Neuron (in vitro differentiated cells): ENCODE results near the gene GNAS.

Experiments
- H2AFZ ChIP-seq: one replicate; pipeline ENCODE4 v1.6.1; 2013; ENCODE audit warnings: low read depth, mild to moderate bottlenecking, inconsistent platforms, low read length, moderate library complexity
- H3K27me3 ChIP-seq: one replicate; pipeline ENCODE4 v1.6.1; 2013; ENCODE audit warnings: low read length; ENCODE audit not compliant: insufficient read depth
- H3K36me3 ChIP-seq: one replicate; pipeline ENCODE4 v1.6.1; 2013; ENCODE audit warnings: low read length; ENCODE audit not compliant: insufficient read depth
- H3K4me1 ChIP-seq: one replicate; pipeline ENCODE4 v1.6.1; 2013; ENCODE audit warnings: low read length; ENCODE audit not compliant: insufficient read depth
- H3K4me3 ChIP-seq: 2 replicates; pipeline ENCODE4 v1.5.1; 2013; ENCODE audit warnings: mild to moderate bottlenecking, low read length, moderate library complexity
- H3K9me3 ChIP-seq: one replicate; pipeline ENCODE4 v1.6.1; 2013; ENCODE audit warnings: low read length

GNAS gene

DNA sequence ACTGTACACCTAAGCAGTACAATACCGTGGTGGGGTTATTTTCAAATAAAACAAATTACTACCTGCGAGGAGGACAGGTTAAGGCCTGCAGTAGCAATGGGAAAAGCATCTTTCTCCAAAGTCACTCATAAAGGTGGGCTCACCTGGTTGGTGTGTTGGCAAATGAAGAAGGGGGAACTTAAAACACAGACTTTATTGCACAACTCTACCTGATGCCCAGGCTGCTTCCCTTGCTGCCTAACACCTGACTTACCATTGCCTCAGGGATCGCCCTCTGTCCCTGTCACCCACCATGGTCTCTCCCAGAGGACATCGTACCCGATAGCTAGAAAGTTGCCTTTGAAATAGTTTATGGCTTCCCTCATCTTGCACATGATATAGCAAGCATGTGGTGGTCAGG is 53.6 kb downstream of the GNAS start:
- H2AFZ ChIP-seq: no peak overlapping the region
- H3K4me1 ChIP-seq: peaks cover 22% of the 10 kb centered on the region
- H3K9me3 ChIP-seq: peaks cover 2% of the 10 kb centered on the region
- peaks cover 80% of the 10 kb centered on the region for H3K36me3 ChIP-seq
- H3K27me3 ChIP-seq: no peaks in the 10 kb centered on the region
- H3K4me3 ChIP-seq: no peak overlapping the region

- peaks cover 88% of the 10 kb centered on the region for H3K36me3 ChIP-seq
- H3K27me3 ChIP-seq: no peaks in the 10 kb centered on the region
- peaks cover 15% of the 10 kb centered on the region for H3K4me1 ChIP-seq
- no peak overlapping the region for H3K4me3 ChIP-seq
- H3K9me3 ChIP-seq: peaks cover 2% of the 10 kb centered on the region
- H2AFZ ChIP-seq: no peak overlapping the region
These were observed 54.4 kb downstream of the GNAS start for GRCh38 chr20:58906894-58907293.

DNA sequence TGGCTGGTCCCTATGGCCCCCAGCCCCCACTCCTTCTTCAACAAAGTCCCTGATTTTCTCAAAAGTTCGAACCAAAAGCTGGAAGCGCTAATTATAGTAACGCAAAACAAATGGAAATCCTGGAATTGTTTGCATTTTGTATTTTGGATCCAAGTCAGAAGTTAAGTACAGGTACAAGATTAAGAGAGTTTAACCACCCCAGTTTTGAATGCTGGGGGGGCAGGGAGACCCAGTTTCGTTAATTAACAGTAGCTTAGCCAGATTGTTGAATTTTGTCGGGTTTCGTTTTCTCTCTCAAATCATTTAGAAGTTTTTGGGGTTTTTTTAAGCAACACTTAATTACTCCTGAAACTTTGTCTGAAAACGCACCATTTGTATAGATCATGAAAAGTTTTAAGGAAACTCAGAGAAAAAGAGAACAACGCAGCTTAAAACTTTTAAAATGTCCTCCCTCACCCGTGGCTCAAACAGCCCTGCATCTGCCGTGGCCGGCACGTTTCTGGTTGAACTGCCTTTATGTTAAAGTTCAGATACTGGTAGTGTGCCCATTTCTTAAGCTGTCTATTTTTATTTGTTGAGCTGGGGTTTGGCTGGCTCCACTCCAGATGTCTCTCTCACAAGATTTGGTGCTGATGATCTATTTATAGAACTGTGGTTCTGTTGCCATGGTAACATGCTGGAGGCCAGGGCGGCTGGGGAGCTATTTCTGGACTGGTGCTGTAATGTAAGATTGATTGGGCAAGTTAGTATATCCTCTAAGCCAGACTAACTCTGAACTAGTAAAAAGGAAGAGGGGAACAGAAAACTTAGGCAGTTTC is 55.0 kb downstream of the GNAS start:
- peaks cover 88% of the 10 kb centered on the region for H3K36me3 ChIP-seq
- peaks cover 12% of the 10 kb centered on the region for H3K4me1 ChIP-seq
- H3K9me3 ChIP-seq: peaks cover 2% of the 10 kb centered on the region
- H3K27me3 ChIP-seq: no peaks in the 10 kb centered on the region
- H2AFZ ChIP-seq: no peak overlapping the region
- H3K4me3 ChIP-seq: no peak overlapping the region

DNA sequence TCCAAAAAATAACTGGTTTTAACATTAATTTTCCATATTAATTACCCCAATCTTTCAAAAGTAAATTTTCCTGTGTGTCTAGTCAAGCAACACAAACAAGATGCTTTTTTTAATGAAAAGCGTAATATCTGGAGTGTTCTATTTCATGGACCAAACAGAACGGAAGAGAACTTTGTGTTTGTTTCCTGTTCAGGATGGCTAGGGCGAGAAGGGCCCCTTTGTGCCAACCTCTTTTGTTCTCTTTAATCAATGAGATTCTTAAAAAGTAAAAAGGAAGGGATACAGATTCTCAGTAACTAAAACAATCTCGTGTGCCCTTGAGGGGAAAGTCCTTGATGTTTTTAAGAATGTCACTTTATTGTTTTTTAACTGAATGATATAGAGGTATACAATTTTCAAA is 55.7 kb downstream of the GNAS start:
- H3K4me3 ChIP-seq: no peak overlapping the region
- H3K36me3 ChIP-seq: peaks cover 85% of the 10 kb centered on the region

GRCh38 chr20:58908941-58909340 is 56.4 kb downstream of the GNAS start:
- H3K36me3 ChIP-seq: peaks cover 78% of the 10 kb centered on the region
- H3K4me1 ChIP-seq: peaks cover 12% of the 10 kb centered on the region
- H3K27me3 ChIP-seq: no peaks in the 10 kb centered on the region
- no peak overlapping the region for H2AFZ ChIP-seq
- no peak overlapping the region for H3K4me3 ChIP-seq
- H3K9me3 ChIP-seq: peaks cover 2% of the 10 kb centered on the region

More for the DNA sequence above, 55.7 kb downstream of the GNAS start:
- Histone ChIP-seq H3K4me1 (peaks cover 12% of the 10 kb centered on the region), H3K9me3 (peaks cover 2% of the 10 kb centered on the region), H3K27me3 (no peaks in the 10 kb centered on the region), H2AFZ (no peak overlapping the region)

- peaks cover 12% of the 10 kb centered on the region for H3K4me1 ChIP-seq
- no peaks in the 10 kb centered on the region for H3K27me3 ChIP-seq
- no peak overlapping the region for H3K4me3 ChIP-seq
- H3K36me3 ChIP-seq: peaks cover 71% of the 10 kb centered on the region
- no peak overlapping the region for H2AFZ ChIP-seq
- H3K9me3 ChIP-seq: peaks cover 2% of the 10 kb centered on the region
These were observed 57.1 kb downstream of the GNAS start for GRCh38 chr20:58909585-58909984.

DNA sequence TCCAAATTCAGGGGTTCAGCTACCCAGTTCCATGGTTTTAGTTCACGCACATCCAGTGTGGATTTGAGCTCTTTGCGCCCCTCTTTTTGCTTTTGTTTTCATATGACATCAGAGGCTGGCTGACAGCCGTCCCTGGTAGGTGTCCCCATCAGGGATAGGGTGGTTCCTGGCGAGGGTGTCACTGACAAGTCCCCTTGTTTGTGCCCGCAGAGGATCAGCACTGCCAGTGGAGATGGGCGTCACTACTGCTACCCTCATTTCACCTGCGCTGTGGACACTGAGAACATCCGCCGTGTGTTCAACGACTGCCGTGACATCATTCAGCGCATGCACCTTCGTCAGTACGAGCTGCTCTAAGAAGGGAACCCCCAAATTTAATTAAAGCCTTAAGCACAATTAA is 58.0 kb downstream of the GNAS start:
- Histone ChIP-seq H3K4me1 (peaks cover 12% of the 10 kb centered on the region), H3K36me3 (peaks cover 62% of the 10 kb centered on the region)

GRCh38 chr20:58911309-58911708 is 58.8 kb downstream of the GNAS start:
- H3K36me3 ChIP-seq: peaks cover 54% of the 10 kb centered on the region
- H3K4me1 ChIP-seq: peaks cover 12% of the 10 kb centered on the region
- no peak overlapping the region for H3K4me3 ChIP-seq
- peaks cover 2% of the 10 kb centered on the region for H3K9me3 ChIP-seq
- H2AFZ ChIP-seq: no peak overlapping the region
- no peaks in the 10 kb centered on the region for H3K27me3 ChIP-seq

More for the DNA sequence above, 58.0 kb downstream of the GNAS start:
- peaks cover 2% of the 10 kb centered on the region for H3K9me3 ChIP-seq
- no peak overlapping the region for H2AFZ ChIP-seq
- H3K4me3 ChIP-seq: no peak overlapping the region
- H3K27me3 ChIP-seq: no peaks in the 10 kb centered on the region

DNA sequence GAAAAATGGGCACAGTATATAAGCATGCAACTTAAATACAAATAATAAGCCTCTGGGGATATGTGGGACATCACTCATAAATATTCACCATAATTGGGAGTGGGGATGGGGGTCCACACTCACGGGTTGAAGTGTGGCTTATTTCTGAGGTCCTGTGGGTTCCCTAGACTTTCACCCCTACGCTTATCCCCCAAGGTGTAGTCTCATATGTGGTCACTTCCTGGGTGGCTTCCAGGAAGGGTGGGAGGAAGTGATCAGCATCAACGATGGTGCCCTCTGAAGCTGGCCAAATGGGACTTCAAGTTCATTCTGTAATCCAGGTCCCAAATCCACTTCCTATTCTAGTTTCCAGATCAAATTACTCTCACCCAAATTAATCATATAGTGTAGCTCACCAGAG is 59.5 kb downstream of the GNAS start:
- peaks cover 2% of the 10 kb centered on the region for H3K9me3 ChIP-seq
- H3K4me3 ChIP-seq: no peak overlapping the region
- H2AFZ ChIP-seq: no peak overlapping the region
- no peaks in the 10 kb centered on the region for H3K27me3 ChIP-seq
- peaks cover 10% of the 10 kb centered on the region for H3K4me1 ChIP-seq
- peaks cover 50% of the 10 kb centered on the region for H3K36me3 ChIP-seq

DNA sequence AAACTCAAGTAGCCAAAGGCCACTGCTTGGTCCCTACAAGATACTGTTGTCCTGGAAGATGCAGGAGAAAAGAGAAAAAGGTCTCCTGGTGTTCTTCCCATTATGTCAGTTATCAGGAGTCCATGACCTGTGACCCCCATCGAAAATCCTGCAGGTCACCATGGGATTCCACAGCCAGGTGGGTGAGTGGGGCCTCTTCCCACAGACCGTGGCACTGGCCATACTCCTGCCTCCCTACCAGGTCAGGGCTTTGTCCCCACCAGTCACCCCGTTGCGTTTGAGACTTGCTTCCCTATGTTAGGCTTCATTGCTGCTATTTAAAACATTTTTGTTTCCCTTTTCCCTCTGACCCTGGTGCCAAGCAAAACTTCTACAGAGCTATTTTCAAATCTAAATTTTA is 60.6 kb downstream of the GNAS start:
- H3K4me3 ChIP-seq: no peak overlapping the region
- no peaks in the 10 kb centered on the region for H3K4me1 ChIP-seq
- peaks cover 2% of the 10 kb centered on the region for H3K9me3 ChIP-seq
- H3K27me3 ChIP-seq: no peaks in the 10 kb centered on the region
- no peak overlapping the region for H2AFZ ChIP-seq
- H3K36me3 ChIP-seq: peaks cover 38% of the 10 kb centered on the region

- no peaks in the 10 kb centered on the region for H3K27me3 ChIP-seq
- H3K9me3 ChIP-seq: no peaks in the 10 kb centered on the region
- H3K4me1 ChIP-seq: peaks cover 14% of the 10 kb centered on the region
- no peak overlapping the region for H2AFZ ChIP-seq
- H3K36me3 ChIP-seq: no peaks in the 10 kb centered on the region
- H3K4me3 ChIP-seq: no peak overlapping the region
These were observed 66.1 kb downstream of the GNAS start for GRCh38 chr20:58918621-58919020.

DNA sequence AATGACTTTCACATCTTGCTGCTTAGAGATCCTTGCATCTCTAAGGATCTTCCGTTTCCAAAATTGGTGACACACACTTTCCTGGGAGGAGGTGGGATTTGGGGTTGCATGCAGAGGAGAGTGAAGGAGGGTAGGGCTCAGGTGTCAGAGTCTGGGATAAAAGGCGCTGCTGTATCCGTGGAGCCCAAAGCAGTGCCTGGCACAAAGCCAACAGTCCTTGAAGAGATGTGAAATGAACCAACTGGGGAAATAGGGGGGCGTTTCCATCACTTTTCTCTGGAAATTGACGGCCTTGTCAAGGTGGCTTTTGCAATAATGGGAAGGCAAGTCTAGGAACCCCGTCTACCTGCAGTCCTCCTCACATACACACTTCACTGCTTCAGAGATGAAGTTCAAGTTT is 69.0 kb downstream of the GNAS start:
- Histone ChIP-seq H3K9me3 (no peaks in the 10 kb centered on the region), H3K36me3 (no peaks in the 10 kb centered on the region), H3K4me3 (no peak overlapping the region), H3K4me1 (peaks cover 17% of the 10 kb centered on the region), H2AFZ (no peak overlapping the region), H3K27me3 (no peaks in the 10 kb centered on the region)

- H3K9me3 ChIP-seq: no peaks in the 10 kb centered on the region
- no peak overlapping the region for H2AFZ ChIP-seq
- no peaks in the 10 kb centered on the region for H3K27me3 ChIP-seq
- H3K4me1 ChIP-seq: peaks cover 17% of the 10 kb centered on the region
- H3K36me3 ChIP-seq: no peaks in the 10 kb centered on the region
- H3K4me3 ChIP-seq: no peak overlapping the region
These were observed 69.5 kb downstream of the GNAS start for GRCh38 chr20:58922036-58922435.
